ENCODE measurements around the gene FLNA. TPM values are rescaled to one million over a fixed set of nuclear protein-coding genes. Genes with fewer than 3 reads are reported as not detected.

FLNA gene
- polyA plus RNA-seq, 2 donors, result 407 to 691 TPM

- H3K9me3 ChIP-seq (ENCODE audit: control insufficient read depth in 2 of 2, insufficient read depth in 1 of 2, low read depth in 1 of 2, low read length in 1 of 2), result no peaks in the 10 kb centered on the region
- no peak overlapping the region for H3K4me3 ChIP-seq (ENCODE audit: low read depth in 1 of 2, low read length in 2 of 2)
- peaks cover 3 to 6% of the 10 kb centered on the region in 2 donors for H3K4me1 ChIP-seq (ENCODE audit: control insufficient read depth in 2 of 2, insufficient read depth in 2 of 2, low read length in 1 of 2)
- peaks cover 0 to 85% of the 10 kb centered on the region in 2 donors for H3K36me3 ChIP-seq (ENCODE audit: control insufficient read depth in 2 of 2, insufficient read depth in 2 of 2, low read length in 1 of 2)
- WGBS, 2 donors, result 73 to 81% methylated on average over 13 to 14 of the region's 14 CpGs
- no peaks in the 10 kb centered on the region for H3K27me3 ChIP-seq (ENCODE audit: control insufficient read depth in 1 of 2, insufficient read depth in 2 of 2, low read length in 2 of 2)
- no peak overlapping the region for H3K27ac ChIP-seq (ENCODE audit: low read depth in 2 of 2, low read length in 1 of 2)
Observed at GRCh38 chrX:154354013-154354412, 20.4 kb downstream of the FLNA start.

GRCh38 chrX:154353172-154353843 lies 21.1 kb downstream of the FLNA start:
- H3K9me3 ChIP-seq (ENCODE audit: control insufficient read depth in 2 of 2, insufficient read depth in 1 of 2, low read depth in 1 of 2, low read length in 1 of 2), result no peaks in the 10 kb centered on the region
- no peak overlapping the region for H3K4me3 ChIP-seq (ENCODE audit: low read depth in 1 of 2, low read length in 2 of 2)
- peaks cover 3 to 6% of the 10 kb centered on the region in 2 donors for H3K4me1 ChIP-seq (ENCODE audit: control insufficient read depth in 2 of 2, insufficient read depth in 2 of 2, low read length in 1 of 2)
- H3K36me3 ChIP-seq (ENCODE audit: control insufficient read depth in 2 of 2, insufficient read depth in 2 of 2, low read length in 1 of 2), result peaks cover 0 to 83% of the 10 kb centered on the region in 2 donors
- H3K27me3 ChIP-seq (ENCODE audit: control insufficient read depth in 1 of 2, insufficient read depth in 2 of 2, low read length in 2 of 2), result no peaks in the 10 kb centered on the region
- no peak overlapping the region for H3K27ac ChIP-seq (ENCODE audit: low read depth in 2 of 2, low read length in 1 of 2)
- 80 to 83% methylated on average over 24 of the region's 24 CpGs for WGBS, 2 donors

- Histone ChIP-seq H3K4me3 (ENCODE audit: low read depth in 1 of 2, low read length in 2 of 2) (no peak overlapping the region), H3K4me1 (ENCODE audit: control insufficient read depth in 2 of 2, insufficient read depth in 2 of 2, low read length in 1 of 2) (peaks cover 3 to 6% of the 10 kb centered on the region in 2 donors), H3K9me3 (ENCODE audit: control insufficient read depth in 2 of 2, insufficient read depth in 1 of 2, low read depth in 1 of 2, low read length in 1 of 2) (no peaks in the 10 kb centered on the region), H3K27me3 (ENCODE audit: control insufficient read depth in 1 of 2, insufficient read depth in 2 of 2, low read length in 2 of 2) (no peaks in the 10 kb centered on the region), H3K36me3 (ENCODE audit: control insufficient read depth in 2 of 2, insufficient read depth in 2 of 2, low read length in 1 of 2) (peaks cover 0 to 75% of the 10 kb centered on the region in 2 donors), H3K27ac (ENCODE audit: low read depth in 2 of 2, low read length in 1 of 2) (peak overlapping the region in 1 of 2 donors; percentile 54)
- WGBS, 2 donors, result 73 to 83% methylated on average over 13 of the region's 13 CpGs
Observed at GRCh38 chrX:154352466-154352865, 22.0 kb downstream of the FLNA start.

GRCh38 chrX:154352012-154352401 lies 22.4 kb downstream of the FLNA start:
- WGBS, 2 donors, result 57 to 77% methylated on average over 13 to 14 of the region's 14 CpGs
- Histone ChIP-seq H3K9me3 (ENCODE audit: control insufficient read depth in 2 of 2, insufficient read depth in 1 of 2, low read depth in 1 of 2, low read length in 1 of 2) (no peaks in the 10 kb centered on the region), H3K27ac (ENCODE audit: low read depth in 2 of 2, low read length in 1 of 2) (peak overlapping the region in 1 of 2 donors; percentile 54), H3K4me1 (ENCODE audit: control insufficient read depth in 2 of 2, insufficient read depth in 2 of 2, low read length in 1 of 2) (peaks cover 3 to 6% of the 10 kb centered on the region in 2 donors), H3K4me3 (ENCODE audit: low read depth in 1 of 2, low read length in 2 of 2) (no peak overlapping the region), H3K27me3 (ENCODE audit: control insufficient read depth in 1 of 2, insufficient read depth in 2 of 2, low read length in 2 of 2) (no peaks in the 10 kb centered on the region), H3K36me3 (ENCODE audit: control insufficient read depth in 2 of 2, insufficient read depth in 2 of 2, low read length in 1 of 2) (peaks cover 0 to 70% of the 10 kb centered on the region in 2 donors)

- H3K36me3 ChIP-seq (ENCODE audit: control insufficient read depth in 2 of 2, insufficient read depth in 2 of 2, low read length in 1 of 2), result peaks cover 0 to 65% of the 10 kb centered on the region in 2 donors
- H3K9me3 ChIP-seq (ENCODE audit: control insufficient read depth in 2 of 2, insufficient read depth in 1 of 2, low read depth in 1 of 2, low read length in 1 of 2), result no peaks in the 10 kb centered on the region
- H3K4me1 ChIP-seq (ENCODE audit: control insufficient read depth in 2 of 2, insufficient read depth in 2 of 2, low read length in 1 of 2), result peaks cover 3 to 6% of the 10 kb centered on the region in 2 donors
- 45 to 57% methylated on average over 30 of the region's 30 CpGs for WGBS, 2 donors
- peak overlapping the region; percentile 42 for H3K27ac ChIP-seq (ENCODE audit: low read depth in 2 of 2, low read length in 1 of 2)
- H3K27me3 ChIP-seq (ENCODE audit: control insufficient read depth in 1 of 2, insufficient read depth in 2 of 2, low read length in 2 of 2), result no peaks in the 10 kb centered on the region
- no peak overlapping the region for H3K4me3 ChIP-seq (ENCODE audit: low read depth in 1 of 2, low read length in 2 of 2)
Observed at GRCh38 chrX:154351183-154352011, 23.0 kb downstream of the FLNA start.

GRCh38 chrX:154350429-154351182 lies 23.8 kb downstream of the FLNA start:
- Histone ChIP-seq H3K4me3 (ENCODE audit: low read depth in 1 of 2, low read length in 2 of 2) (no peak overlapping the region), H3K9me3 (ENCODE audit: control insufficient read depth in 2 of 2, insufficient read depth in 1 of 2, low read depth in 1 of 2, low read length in 1 of 2) (no peaks in the 10 kb centered on the region), H3K27ac (ENCODE audit: low read depth in 2 of 2, low read length in 1 of 2) (peak overlapping the region in 1 of 2 donors; percentile 9), H3K36me3 (ENCODE audit: control insufficient read depth in 2 of 2, insufficient read depth in 2 of 2, low read length in 1 of 2) (peaks cover 0 to 58% of the 10 kb centered on the region in 2 donors), H3K4me1 (ENCODE audit: control insufficient read depth in 2 of 2, insufficient read depth in 2 of 2, low read length in 1 of 2) (peaks cover 3 to 6% of the 10 kb centered on the region in 2 donors), H3K27me3 (ENCODE audit: control insufficient read depth in 1 of 2, insufficient read depth in 2 of 2, low read length in 2 of 2) (no peaks in the 10 kb centered on the region)
- 69 to 77% methylated on average over 19 of the region's 19 CpGs for WGBS, 2 donors

- H3K4me3 ChIP-seq (ENCODE audit: low read depth in 1 of 2, low read length in 2 of 2), result no peak overlapping the region
- no peaks in the 10 kb centered on the region for H3K27me3 ChIP-seq (ENCODE audit: control insufficient read depth in 1 of 2, insufficient read depth in 2 of 2, low read length in 2 of 2)
- no peak overlapping the region for H3K27ac ChIP-seq (ENCODE audit: low read depth in 2 of 2, low read length in 1 of 2)
- peaks cover 3 to 6% of the 10 kb centered on the region in 2 donors for H3K4me1 ChIP-seq (ENCODE audit: control insufficient read depth in 2 of 2, insufficient read depth in 2 of 2, low read length in 1 of 2)
- H3K36me3 ChIP-seq (ENCODE audit: control insufficient read depth in 2 of 2, insufficient read depth in 2 of 2, low read length in 1 of 2), result peaks cover 0 to 52% of the 10 kb centered on the region in 2 donors
- H3K9me3 ChIP-seq (ENCODE audit: control insufficient read depth in 2 of 2, insufficient read depth in 1 of 2, low read depth in 1 of 2, low read length in 1 of 2), result no peaks in the 10 kb centered on the region
- 81 to 87% methylated on average over 15 of the region's 15 CpGs for WGBS, 2 donors
Observed at GRCh38 chrX:154349979-154350378, 24.5 kb downstream of the FLNA start.

GRCh38 chrX:154349359-154349935 lies 25.0 kb downstream of the FLNA start:
- H3K36me3 ChIP-seq (ENCODE audit: control insufficient read depth in 2 of 2, insufficient read depth in 2 of 2, low read length in 1 of 2), result peaks cover 0 to 47% of the 10 kb centered on the region in 2 donors
- no peaks in the 10 kb centered on the region for H3K27me3 ChIP-seq (ENCODE audit: control insufficient read depth in 1 of 2, insufficient read depth in 2 of 2, low read length in 2 of 2)
- no peak overlapping the region for H3K27ac ChIP-seq (ENCODE audit: low read depth in 2 of 2, low read length in 1 of 2)
- no peak overlapping the region for H3K4me3 ChIP-seq (ENCODE audit: low read depth in 1 of 2, low read length in 2 of 2)
- H3K4me1 ChIP-seq (ENCODE audit: control insufficient read depth in 2 of 2, insufficient read depth in 2 of 2, low read length in 1 of 2), result peaks cover 3 to 6% of the 10 kb centered on the region in 2 donors
- no peaks in the 10 kb centered on the region for H3K9me3 ChIP-seq (ENCODE audit: control insufficient read depth in 2 of 2, insufficient read depth in 1 of 2, low read depth in 1 of 2, low read length in 1 of 2)
- 62 to 79% methylated on average over 17 to 19 of the region's 19 CpGs for WGBS, 2 donors
